Measurements from ENCODE around the gene CRLF2.
"Not testable (repeated sequence)": the region's sequence is repeated elsewhere in the genome, so short reads cannot be mapped to it uniquely, and the experiment has no call there.

The CRLF2 gene

GRCh38 chrX:1185561-1185960 is 26.9 kb downstream of the CRLF2 start:
- TF ChIP-seq, protein P1, sequence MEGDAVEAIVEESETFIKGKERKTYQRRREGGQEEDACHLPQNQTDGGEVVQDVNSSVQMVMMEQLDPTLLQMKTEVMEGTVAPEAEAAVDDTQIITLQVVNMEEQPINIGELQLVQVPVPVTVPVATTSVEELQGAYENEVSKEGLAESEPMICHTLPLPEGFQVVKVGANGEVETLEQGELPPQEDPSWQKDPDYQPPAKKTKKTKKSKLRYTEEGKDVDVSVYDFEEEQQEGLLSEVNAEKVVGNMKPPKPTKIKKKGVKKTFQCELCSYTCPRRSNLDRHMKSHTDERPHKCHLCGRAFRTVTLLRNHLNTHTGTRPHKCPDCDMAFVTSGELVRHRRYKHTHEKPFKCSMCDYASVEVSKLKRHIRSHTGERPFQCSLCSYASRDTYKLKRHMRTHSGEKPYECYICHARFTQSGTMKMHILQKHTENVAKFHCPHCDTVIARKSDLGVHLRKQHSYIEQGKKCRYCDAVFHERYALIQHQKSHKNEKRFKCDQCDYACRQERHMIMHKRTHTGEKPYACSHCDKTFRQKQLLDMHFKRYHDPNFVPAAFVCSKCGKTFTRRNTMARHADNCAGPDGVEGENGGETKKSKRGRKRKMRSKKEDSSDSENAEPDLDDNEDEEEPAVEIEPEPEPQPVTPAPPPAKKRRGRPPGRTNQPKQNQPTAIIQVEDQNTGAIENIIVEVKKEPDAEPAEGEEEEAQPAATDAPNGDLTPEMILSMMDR (IDR thresholded peaks at IDR 0.05; ENCODE audit: low read depth, low read length, missing control alignments): no peak
- Histone ChIP-seq H3K27ac (no peak overlapping the region), H3K4me3 (ENCODE audit: low read depth, low read length) (no peak overlapping the region), H3K36me3 (replicated peaks) (no peaks in the 10 kb centered on the region), H3K27me3 (replicated peaks) (no peaks in the 10 kb centered on the region)
- no peak for DNase-seq
- in situ Hi-C loops (cut with HindIII; ENCODE audit: low pct_ligation_motif_present, low sequenced_read_pairs): no loop called here

DNA sequence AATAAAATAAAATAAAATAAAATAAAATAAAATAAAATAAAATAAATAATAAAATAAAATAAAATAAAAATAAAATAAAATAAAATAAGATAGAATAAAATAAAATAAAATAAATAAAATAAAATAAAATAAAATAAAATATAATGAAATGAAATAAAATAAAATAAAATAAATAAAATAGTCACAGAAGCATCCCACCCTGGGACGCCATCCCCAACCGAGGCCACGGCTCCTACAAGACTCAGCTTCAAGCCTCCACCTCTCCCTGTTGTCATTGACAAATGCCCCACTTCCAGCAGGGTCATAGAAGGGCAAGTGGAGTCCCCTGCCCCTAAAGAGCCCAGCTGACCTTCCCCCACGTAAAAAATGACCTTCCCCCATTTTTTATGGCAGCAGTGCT is 30.2 kb downstream of the CRLF2 start:
- in situ Hi-C loops (cut with HindIII; ENCODE audit: low pct_ligation_motif_present, low sequenced_read_pairs): no loop called here
- TF ChIP-seq, protein P1 (IDR thresholded peaks at IDR 0.05; ENCODE audit: low read depth, low read length, missing control alignments): no peak
- H3K4me3 ChIP-seq (ENCODE audit: low read depth, low read length): no peak overlapping the region
- H3K27me3 ChIP-seq (replicated peaks): no peaks in the 10 kb centered on the region
- no peaks in the 10 kb centered on the region for H3K36me3 ChIP-seq (replicated peaks)
- no peak for DNase-seq
- no peak overlapping the region for H3K27ac ChIP-seq

DNA sequence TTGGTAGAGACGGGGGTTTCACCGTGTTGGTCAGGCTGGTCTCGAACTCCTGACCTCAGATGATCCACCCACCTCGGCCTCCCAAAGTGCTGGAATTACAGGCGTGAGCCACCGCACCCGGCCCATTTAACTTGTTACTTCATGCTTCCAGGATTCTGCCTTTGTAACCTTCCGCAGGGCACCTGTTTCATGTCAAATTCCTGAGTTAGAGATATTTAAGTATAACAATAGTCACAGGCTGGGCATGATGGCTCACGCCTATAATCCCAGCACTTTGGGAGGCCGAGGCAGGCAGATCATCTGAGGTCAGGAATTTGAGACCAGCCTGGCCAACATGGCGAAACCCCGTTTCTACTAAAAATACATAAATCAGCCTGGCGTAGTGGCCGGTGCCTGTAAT is 30.8 kb downstream of the CRLF2 start:
- H3K36me3 ChIP-seq (replicated peaks); DNase-seq; in situ Hi-C loops (cut with HindIII; ENCODE audit: low pct_ligation_motif_present, low sequenced_read_pairs): not testable (repeated sequence)

GRCh38 chrX:1181170-1181569 is 31.3 kb downstream of the CRLF2 start:
- in situ Hi-C loops (cut with HindIII; ENCODE audit: low pct_ligation_motif_present, low sequenced_read_pairs): no loop called here
- Histone ChIP-seq H3K36me3 (replicated peaks) (no peaks in the 10 kb centered on the region), H3K27me3 (replicated peaks) (no peaks in the 10 kb centered on the region), H3K27ac (no peak overlapping the region), H3K4me3 (ENCODE audit: low read depth, low read length) (no peak overlapping the region)
- TF ChIP-seq, protein P1 (IDR thresholded peaks at IDR 0.05; ENCODE audit: low read depth, low read length, missing control alignments): no peak
- DNase-seq: no peak

More for the DNA sequence above, 30.8 kb downstream of the CRLF2 start:
- H3K4me3 ChIP-seq (ENCODE audit: low read depth, low read length); H3K27me3 ChIP-seq (replicated peaks); H3K27ac ChIP-seq: not testable (repeated sequence)

- H3K4me3 ChIP-seq (ENCODE audit: low read depth, low read length): no peak overlapping the region
- no peak for DNase-seq
- no peaks in the 10 kb centered on the region for H3K27me3 ChIP-seq (replicated peaks)
- no peaks in the 10 kb centered on the region for H3K36me3 ChIP-seq (replicated peaks)
- H3K27ac ChIP-seq: no peak overlapping the region
- in situ Hi-C loops (cut with HindIII; ENCODE audit: low pct_ligation_motif_present, low sequenced_read_pairs): no loop called here
- TF ChIP-seq, protein P1 (IDR thresholded peaks at IDR 0.05; ENCODE audit: low read depth, low read length, missing control alignments): no peak
Observed at GRCh38 chrX:1178580-1179057, 33.8 kb downstream of the CRLF2 start.

- DNase-seq; H3K27me3 ChIP-seq (replicated peaks); H3K4me3 ChIP-seq (ENCODE audit: low read depth, low read length); in situ Hi-C loops (cut with HindIII; ENCODE audit: low pct_ligation_motif_present, low sequenced_read_pairs); H3K36me3 ChIP-seq (replicated peaks); H3K27ac ChIP-seq: not testable (repeated sequence)
Observed at GRCh38 chrX:1176531-1177320, 35.7 kb downstream of the CRLF2 start.

DNA sequence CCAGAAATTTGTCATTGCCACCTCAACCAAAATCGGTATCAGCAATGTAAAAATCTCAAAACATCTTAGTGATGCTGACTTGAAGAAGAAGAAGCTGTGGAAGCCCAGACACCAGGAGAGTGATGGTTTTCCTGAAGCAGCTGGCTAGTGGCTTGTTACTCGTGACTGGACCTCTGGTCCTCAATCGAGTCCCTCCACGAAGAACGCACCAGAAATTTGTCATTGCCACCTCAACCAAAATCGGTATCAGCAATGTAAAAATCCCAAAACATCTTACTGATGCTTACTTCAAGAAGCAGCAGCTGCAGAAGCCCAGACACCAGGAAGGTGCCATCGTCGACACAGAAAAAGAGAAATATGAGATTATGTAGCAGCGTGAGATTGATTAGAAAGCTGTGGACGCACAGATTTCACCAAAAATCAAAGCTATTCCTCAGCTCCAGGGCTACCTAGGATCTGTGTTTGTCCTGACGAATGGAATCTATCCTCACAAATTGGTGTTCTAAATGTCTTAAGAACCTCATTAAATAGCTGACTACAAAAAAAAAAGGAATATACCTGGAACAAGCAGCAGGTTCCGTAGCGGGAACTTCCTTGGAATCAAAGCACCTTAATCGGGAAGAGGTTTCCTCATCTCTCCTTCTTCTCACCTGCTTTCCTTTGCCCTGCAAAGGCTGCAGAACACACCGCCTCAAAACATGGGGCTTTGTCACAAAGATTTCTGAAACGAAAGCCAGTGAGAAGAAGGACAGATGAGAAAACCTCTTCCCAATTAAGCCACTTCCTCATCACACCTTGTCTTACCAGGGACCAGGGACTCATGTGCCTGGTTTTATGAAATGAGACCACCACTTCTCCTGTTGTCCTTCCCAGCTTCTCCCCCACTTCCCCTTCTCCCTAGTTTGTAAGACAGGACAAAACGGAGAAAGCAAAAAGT is 37.6 kb downstream of the CRLF2 start:
- H3K4me3 ChIP-seq (ENCODE audit: low read depth, low read length); H3K27me3 ChIP-seq (replicated peaks); H3K27ac ChIP-seq; DNase-seq; H3K36me3 ChIP-seq (replicated peaks); in situ Hi-C loops (cut with HindIII; ENCODE audit: low pct_ligation_motif_present, low sequenced_read_pairs): not testable (repeated sequence)

DNA sequence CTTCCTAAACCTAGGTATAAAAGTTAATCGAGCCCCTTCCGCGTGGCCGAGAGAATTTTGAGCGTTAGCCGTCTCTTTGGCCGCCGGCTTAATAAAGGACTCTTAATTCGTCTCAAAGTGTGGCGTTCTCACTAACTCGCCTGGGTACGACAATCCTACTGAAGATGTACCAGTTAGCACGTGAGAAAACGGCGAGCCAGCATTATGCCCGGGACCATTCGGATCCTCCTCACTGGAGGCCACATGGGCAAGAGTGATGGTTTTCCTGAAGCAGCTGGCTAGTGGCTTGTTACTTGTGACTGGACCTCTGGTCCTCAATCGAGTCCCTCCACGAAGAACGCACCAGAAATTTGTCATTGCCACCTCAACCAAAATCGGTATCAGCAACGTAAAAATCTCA is 39.0 kb downstream of the CRLF2 start:
- H3K27me3 ChIP-seq (replicated peaks); H3K36me3 ChIP-seq (replicated peaks): not testable (repeated sequence)

More for the DNA sequence above, 39.0 kb downstream of the CRLF2 start:
- in situ Hi-C loops (cut with HindIII; ENCODE audit: low pct_ligation_motif_present, low sequenced_read_pairs); H3K27ac ChIP-seq; H3K4me3 ChIP-seq (ENCODE audit: low read depth, low read length); DNase-seq: not testable (repeated sequence)
